Brain microvascular endothelial cell (primary cell): Measurements from ENCODE around the gene ARMH4.

Source experiments
- DNase-seq: peaks from one replicate; pipeline ENCODE4 v3.0.0-alpha.2; 2020
- H3K27ac ChIP-seq: fragments of 250-450 bp; sonication (Bioruptor Pico); 2 replicates; pipeline ENCODE4 v1.5.1; 2020; ENCODE audit warnings: mild to moderate bottlenecking, moderate library complexity
- H3K27me3 ChIP-seq: fragments of 250-450 bp; sonication (Bioruptor Pico); replicated peaks from 2 replicates; pipeline ENCODE4 v1.5.1; 2020; ENCODE audit warnings: mild to moderate bottlenecking
- H3K36me3 ChIP-seq: fragments of 250-450 bp; sonication (Bioruptor Pico); replicated peaks from 2 replicates; pipeline ENCODE4 v1.5.1; 2020; ENCODE audit warnings: mild to moderate bottlenecking
- H3K4me3 ChIP-seq: 2 replicates; pipeline ENCODE4 v1.5.1; 2011; ENCODE audit warnings: low read depth, mild to moderate bottlenecking, control low read depth, low read length, moderate library complexity
- CTCF ChIP-seq: IDR thresholded peaks from 2 replicates; pipeline ENCODE4 v1.5.1; 2011; ENCODE audit warnings: low read depth, mild to moderate bottlenecking, moderate library complexity, low read length, control low read depth, inconsistent platforms; ENCODE audit errors: missing control alignments
- in situ Hi-C: cut with HindIII; loops from 2 replicates; pipeline ENCODE4 v1.10.0; 2017; ENCODE audit warnings: low sequenced_read_pairs, low pct_ligation_motif_present

Gene ARMH4

GRCh38 chr14:57976701-57977100, 175.3 kb downstream of the ARMH4 start:
- Histone ChIP-seq H3K27me3 (no peaks in the 10 kb centered on the region), H3K36me3 (no peaks in the 10 kb centered on the region), H3K4me3 (no peak overlapping the region), H3K27ac (no peak overlapping the region)
- no peak for TF ChIP-seq CTCF
- in situ Hi-C loops: no loop called here
- no peak for DNase-seq

- H3K27me3 ChIP-seq: no peaks in the 10 kb centered on the region
- no peak overlapping the region for H3K4me3 ChIP-seq
- TF ChIP-seq CTCF: no peak
- DNase-seq: no peak
- no peak overlapping the region for H3K27ac ChIP-seq
- no peaks in the 10 kb centered on the region for H3K36me3 ChIP-seq
- in situ Hi-C loops: no loop called here
These were observed 177.1 kb downstream of the ARMH4 start for GRCh38 chr14:57974896-57975295.

GRCh38 chr14:57970594-57970993, 181.4 kb downstream of the ARMH4 start:
- H3K27me3 ChIP-seq: no peaks in the 10 kb centered on the region
- in situ Hi-C loops: no loop called here
- TF ChIP-seq CTCF: no peak
- no peak overlapping the region for H3K27ac ChIP-seq
- no peak overlapping the region for H3K4me3 ChIP-seq
- no peaks in the 10 kb centered on the region for H3K36me3 ChIP-seq
- DNase-seq: no peak

GRCh38 chr14:57970175-57970574, 181.8 kb downstream of the ARMH4 start:
- no peak overlapping the region for H3K4me3 ChIP-seq
- TF ChIP-seq CTCF: no peak
- no peak for DNase-seq
- in situ Hi-C loops: no loop called here
- H3K36me3 ChIP-seq: no peaks in the 10 kb centered on the region
- H3K27me3 ChIP-seq: no peaks in the 10 kb centered on the region
- no peak overlapping the region for H3K27ac ChIP-seq

GRCh38 chr14:57963071-57963470, 188.9 kb downstream of the ARMH4 start:
- no peak for TF ChIP-seq CTCF
- H3K27ac ChIP-seq: no peak overlapping the region
- no peak for DNase-seq
- H3K27me3 ChIP-seq: no peaks in the 10 kb centered on the region
- H3K4me3 ChIP-seq: no peak overlapping the region
- in situ Hi-C loops: no loop called here
- H3K36me3 ChIP-seq: no peaks in the 10 kb centered on the region

GRCh38 chr14:57962325-57963035, 189.5 kb downstream of the ARMH4 start:
- H3K4me3 ChIP-seq: no peak overlapping the region
- no peak for TF ChIP-seq CTCF
- DNase-seq: no peak
- H3K36me3 ChIP-seq: no peaks in the 10 kb centered on the region
- in situ Hi-C loops: no loop called here
- H3K27ac ChIP-seq: no peak overlapping the region
- no peaks in the 10 kb centered on the region for H3K27me3 ChIP-seq
